ENCODE data around the gene NRDE2.

The NRDE2 gene

DNA sequence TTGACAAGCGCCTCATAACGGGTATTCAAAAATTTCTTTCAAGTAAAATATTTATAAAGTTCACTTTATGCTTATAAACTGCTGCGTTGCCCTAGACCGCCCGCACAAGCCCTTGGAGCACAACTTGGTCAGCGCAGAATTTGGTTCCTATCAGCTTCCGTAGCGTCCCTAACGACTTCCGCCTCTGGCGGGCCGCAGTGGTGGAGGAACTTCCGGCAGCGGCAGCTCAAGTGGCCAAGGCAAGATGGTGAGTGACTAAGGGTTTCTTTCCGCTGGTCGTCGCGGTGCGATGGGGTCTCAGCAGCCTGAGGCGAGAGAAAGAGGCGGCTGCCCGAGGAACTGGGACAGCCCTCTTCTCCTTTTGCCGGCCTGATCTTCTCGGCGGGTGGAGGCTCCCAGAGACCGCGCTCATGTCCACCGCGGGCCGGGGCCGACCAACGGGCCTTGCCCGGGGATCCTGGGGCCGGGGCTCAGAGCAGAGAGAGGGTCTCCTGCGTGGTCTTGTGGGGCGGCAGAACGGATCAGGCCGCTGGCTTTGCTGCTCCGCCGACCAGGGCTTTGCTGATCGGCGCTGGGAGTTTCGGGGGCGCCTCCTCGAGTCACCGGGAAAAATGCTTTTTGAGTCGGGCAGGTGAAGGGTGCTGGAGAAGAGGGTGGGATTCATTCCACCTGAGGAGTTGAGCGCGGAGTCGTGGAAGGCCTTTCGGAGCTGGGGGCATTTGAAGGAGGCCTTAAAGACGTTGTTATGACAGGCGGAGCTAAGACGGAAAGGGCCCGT, 75.2 kb downstream of the NRDE2 start, which contains the start of gene PSMC1:
PSMC1 (plus strand) TSS at position 200 of the 778 bp plus-strand sequence; CDS start at position 245, 45 bp downstream.
- no peak for TF ChIP-seq EP300 (IDR thresholded peaks at IDR 0.05; ENCODE audit: borderline replicate concordance)
- peak; percentile 43; the same call in 1 of the 2 replicates for TF ChIP-seq TCF12 (IDR thresholded peaks at IDR 0.05; ENCODE audit: low read depth)
- TF ChIP-seq, protein P1, sequence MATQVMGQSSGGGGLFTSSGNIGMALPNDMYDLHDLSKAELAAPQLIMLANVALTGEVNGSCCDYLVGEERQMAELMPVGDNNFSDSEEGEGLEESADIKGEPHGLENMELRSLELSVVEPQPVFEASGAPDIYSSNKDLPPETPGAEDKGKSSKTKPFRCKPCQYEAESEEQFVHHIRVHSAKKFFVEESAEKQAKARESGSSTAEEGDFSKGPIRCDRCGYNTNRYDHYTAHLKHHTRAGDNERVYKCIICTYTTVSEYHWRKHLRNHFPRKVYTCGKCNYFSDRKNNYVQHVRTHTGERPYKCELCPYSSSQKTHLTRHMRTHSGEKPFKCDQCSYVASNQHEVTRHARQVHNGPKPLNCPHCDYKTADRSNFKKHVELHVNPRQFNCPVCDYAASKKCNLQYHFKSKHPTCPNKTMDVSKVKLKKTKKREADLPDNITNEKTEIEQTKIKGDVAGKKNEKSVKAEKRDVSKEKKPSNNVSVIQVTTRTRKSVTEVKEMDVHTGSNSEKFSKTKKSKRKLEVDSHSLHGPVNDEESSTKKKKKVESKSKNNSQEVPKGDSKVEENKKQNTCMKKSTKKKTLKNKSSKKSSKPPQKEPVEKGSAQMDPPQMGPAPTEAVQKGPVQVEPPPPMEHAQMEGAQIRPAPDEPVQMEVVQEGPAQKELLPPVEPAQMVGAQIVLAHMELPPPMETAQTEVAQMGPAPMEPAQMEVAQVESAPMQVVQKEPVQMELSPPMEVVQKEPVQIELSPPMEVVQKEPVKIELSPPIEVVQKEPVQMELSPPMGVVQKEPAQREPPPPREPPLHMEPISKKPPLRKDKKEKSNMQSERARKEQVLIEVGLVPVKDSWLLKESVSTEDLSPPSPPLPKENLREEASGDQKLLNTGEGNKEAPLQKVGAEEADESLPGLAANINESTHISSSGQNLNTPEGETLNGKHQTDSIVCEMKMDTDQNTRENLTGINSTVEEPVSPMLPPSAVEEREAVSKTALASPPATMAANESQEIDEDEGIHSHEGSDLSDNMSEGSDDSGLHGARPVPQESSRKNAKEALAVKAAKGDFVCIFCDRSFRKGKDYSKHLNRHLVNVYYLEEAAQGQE (IDR thresholded peaks at IDR 0.05; ENCODE audit: low read depth): 0 out of 2 replicates have a peak, but pooled peaks have one; percentile 17
- TF ChIP-seq, protein P2, sequence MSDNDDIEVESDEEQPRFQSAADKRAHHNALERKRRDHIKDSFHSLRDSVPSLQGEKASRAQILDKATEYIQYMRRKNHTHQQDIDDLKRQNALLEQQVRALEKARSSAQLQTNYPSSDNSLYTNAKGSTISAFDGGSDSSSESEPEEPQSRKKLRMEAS (IDR thresholded peaks at IDR 0.05): peak; percentile 63
- peak; percentile 91 for TF ChIP-seq TAF1 (IDR thresholded peaks at IDR 0.05; ENCODE audit: low read depth)
- peak; percentile 84 for TF ChIP-seq YY1 (IDR thresholded peaks at IDR 0.05; ENCODE audit: low read depth)
- no peak for TF ChIP-seq RAD21 (IDR thresholded peaks at IDR 0.05; ENCODE audit: low read depth)
- TF ChIP-seq TEAD4 (IDR thresholded peaks at IDR 0.05): 0 out of 2 replicates have a peak, but pooled peaks have one; percentile 5

DNA sequence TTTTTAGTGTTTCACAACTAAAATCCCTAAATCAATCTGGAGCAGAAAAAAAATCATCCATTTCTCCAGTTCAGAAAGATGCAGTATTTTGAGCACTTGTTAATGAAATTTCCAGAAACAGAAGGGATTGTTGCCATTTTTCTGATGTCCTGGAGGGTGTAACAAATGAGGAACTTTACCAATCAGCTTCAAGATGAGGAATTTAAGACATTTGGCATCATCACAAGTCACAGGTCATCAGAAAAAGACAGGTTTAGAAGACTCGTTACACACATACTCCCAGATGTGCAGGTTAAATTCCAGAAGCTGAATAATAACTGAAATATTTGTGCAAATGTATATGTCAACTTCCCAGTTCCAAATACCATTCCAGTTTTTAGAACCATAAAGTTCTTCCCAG, 75.9 kb downstream of the NRDE2 start:
- TF ChIP-seq, protein P3, sequence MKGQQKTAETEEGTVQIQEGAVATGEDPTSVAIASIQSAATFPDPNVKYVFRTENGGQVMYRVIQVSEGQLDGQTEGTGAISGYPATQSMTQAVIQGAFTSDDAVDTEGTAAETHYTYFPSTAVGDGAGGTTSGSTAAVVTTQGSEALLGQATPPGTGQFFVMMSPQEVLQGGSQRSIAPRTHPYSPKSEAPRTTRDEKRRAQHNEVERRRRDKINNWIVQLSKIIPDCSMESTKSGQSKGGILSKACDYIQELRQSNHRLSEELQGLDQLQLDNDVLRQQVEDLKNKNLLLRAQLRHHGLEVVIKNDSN (IDR thresholded peaks at IDR 0.05): no peak
- TF ChIP-seq TEAD4 (IDR thresholded peaks at IDR 0.05) (no peak), CREB1 (IDR thresholded peaks at IDR 0.05; ENCODE audit: low read depth) (no peak), ZBTB7A (IDR thresholded peaks at IDR 0.05; ENCODE audit: low read depth) (no peak), EP300 (IDR thresholded peaks at IDR 0.05; ENCODE audit: borderline replicate concordance) (no peak), NFIC (IDR thresholded peaks at IDR 0.05) (no peak), TCF12 (IDR thresholded peaks at IDR 0.05; ENCODE audit: low read depth) (no peak), YY1 (IDR thresholded peaks at IDR 0.05; ENCODE audit: low read depth) (no peak), FOXM1 (IDR thresholded peaks at IDR 0.05; ENCODE audit: borderline replicate concordance, low read depth) (no peak), RAD21 (IDR thresholded peaks at IDR 0.05; ENCODE audit: low read depth) (no peak), TAF1 (IDR thresholded peaks at IDR 0.05; ENCODE audit: low read depth) (no peak), CEBPB (IDR thresholded peaks at IDR 0.05) (no peak), EGR1 (IDR thresholded peaks at IDR 0.05) (no peak)
- TF ChIP-seq, protein P2 (IDR thresholded peaks at IDR 0.05): no peak
- TF ChIP-seq, protein P1 (IDR thresholded peaks at IDR 0.05; ENCODE audit: low read depth): no peak

- TF ChIP-seq ZBTB7A (IDR thresholded peaks at IDR 0.05; ENCODE audit: low read depth) (no peak), EP300 (IDR thresholded peaks at IDR 0.05; ENCODE audit: borderline replicate concordance) (no peak), TEAD4 (IDR thresholded peaks at IDR 0.05) (no peak), RAD21 (IDR thresholded peaks at IDR 0.05; ENCODE audit: low read depth) (no peak), CEBPB (IDR thresholded peaks at IDR 0.05) (no peak), NFIC (IDR thresholded peaks at IDR 0.05) (no peak), EGR1 (IDR thresholded peaks at IDR 0.05) (no peak), TAF1 (IDR thresholded peaks at IDR 0.05; ENCODE audit: low read depth) (no peak), YY1 (IDR thresholded peaks at IDR 0.05; ENCODE audit: low read depth) (no peak), FOXM1 (IDR thresholded peaks at IDR 0.05; ENCODE audit: borderline replicate concordance, low read depth) (no peak), CREB1 (IDR thresholded peaks at IDR 0.05; ENCODE audit: low read depth) (no peak), TCF12 (IDR thresholded peaks at IDR 0.05; ENCODE audit: low read depth) (no peak)
- TF ChIP-seq, protein P3 (IDR thresholded peaks at IDR 0.05): no peak
- TF ChIP-seq, protein P1 (IDR thresholded peaks at IDR 0.05; ENCODE audit: low read depth): no peak
- TF ChIP-seq, protein P2 (IDR thresholded peaks at IDR 0.05): no peak
Observed at GRCh38 chr14:90253826-90254225, 77.9 kb downstream of the NRDE2 start.
